ENCODE measurements around the gene CHURC1. TPM values are rescaled to one million over a fixed set of nuclear protein-coding genes. Genes with fewer than 3 reads are reported as not detected.
A peak's percentile ranks its signal among the peaks of the same experiment; 100 is the strongest.

Gene CHURC1
- total and polyA plus RNA-seq, 2 of the 13 experiments (the other 11 are each of a cell fraction or from before 2014, with no cell fraction given) = 41.1 to 74.4 TPM

- TF ChIP-seq HMGA1 (CRISPR knock-in tag; conservative IDR thresholded peaks at IDR 0.05) (no peak), ZNF224 (CRISPR knock-in tag; IDR thresholded peaks at IDR 0.05) (peak; percentile 90; the same call in 1 of the 2 replicates), SNAPC2 (CRISPR knock-in tag; IDR thresholded peaks at IDR 0.05) (no peak), ZNF577 (CRISPR knock-in tag; IDR thresholded peaks at IDR 0.05; ENCODE audit: borderline replicate concordance, low read depth) (no peak), FOXK1 (CRISPR knock-in tag; IDR thresholded peaks at IDR 0.05; ENCODE audit: borderline replicate concordance, low read depth) (0 out of 2 replicates have a peak, but pooled peaks have one; percentile 38), ZFP1 (CRISPR knock-in tag; IDR thresholded peaks at IDR 0.05) (peak; percentile 55; the same call in 1 of the 2 replicates), ZNF34 (CRISPR knock-in tag; IDR thresholded peaks at IDR 0.05; ENCODE audit: borderline replicate concordance) (no peak), MYPOP (CRISPR knock-in tag; IDR thresholded peaks at IDR 0.05) (no peak), ISX (CRISPR knock-in tag; conservative IDR thresholded peaks at IDR 0.05) (no peak), NFIC (IDR thresholded peaks at IDR 0.05; ENCODE audit: low read length) (no peak), GABPA (IDR thresholded peaks at IDR 0.05; ENCODE audit: low read depth, low read length) (no peak), GABPA (CRISPR knock-in tag; IDR thresholded peaks at IDR 0.05; ENCODE audit: low read depth) (peak; percentile 55), CENPBD1 (CRISPR knock-in tag; IDR thresholded peaks at IDR 0.05; ENCODE audit: borderline replicate concordance, low read depth) (no peak), ARID5B (CRISPR knock-in tag; IDR thresholded peaks at IDR 0.05) (peak; percentile 51; the same call in 1 of the 2 replicates), ZSCAN29 (CRISPR knock-in tag; conservative IDR thresholded peaks at IDR 0.05) (0 out of 2 replicates have a peak, but pooled peaks have one; percentile 33), ZBTB10 (CRISPR knock-in tag; IDR thresholded peaks at IDR 0.05; ENCODE audit: borderline replicate concordance) (no peak)
These were observed at the start of gene CHURC1 (continued) for GRCh38 chr14:64914237-64915028.
